ENCODE data around the gene KRT2.

KRT2 gene

DNA sequence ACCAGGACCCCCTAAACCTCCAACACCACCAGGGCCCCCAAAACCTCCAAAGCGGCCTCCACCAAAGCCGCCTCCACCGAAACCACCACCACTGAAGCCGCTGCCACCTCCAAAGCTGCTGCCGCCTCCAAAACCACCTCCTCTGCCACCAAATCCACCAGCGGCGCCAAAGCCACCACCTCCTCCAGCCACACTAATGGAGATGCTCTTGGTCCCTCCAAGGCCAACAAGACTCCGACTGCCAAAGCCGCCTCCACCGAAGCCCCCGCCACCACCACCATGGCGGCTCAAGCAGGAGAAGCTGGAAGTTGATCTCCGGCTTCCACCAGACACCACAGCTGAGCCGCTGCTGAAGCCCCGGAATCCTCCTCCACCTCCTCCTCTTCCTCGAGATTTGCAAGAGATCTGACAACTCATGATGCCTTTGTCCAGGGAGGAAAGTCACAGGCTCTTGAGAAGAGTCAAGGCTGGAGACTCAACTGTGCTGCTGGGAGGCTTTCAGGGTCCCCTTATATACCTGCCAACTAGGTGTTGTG is at the start of gene KRT2:
Gene KRT2, minus strand, starts transcription at position 486 of the 536 bp plus-strand sequence. Its CDS starts 69 bp downstream, at position 417.
- no peak within 1 kb of the TSS for H3K4me3 ChIP-seq (ENCODE audit: low read depth, low read length)
- no peak for DNase-seq (ENCODE audit: low read depth)

DNA sequence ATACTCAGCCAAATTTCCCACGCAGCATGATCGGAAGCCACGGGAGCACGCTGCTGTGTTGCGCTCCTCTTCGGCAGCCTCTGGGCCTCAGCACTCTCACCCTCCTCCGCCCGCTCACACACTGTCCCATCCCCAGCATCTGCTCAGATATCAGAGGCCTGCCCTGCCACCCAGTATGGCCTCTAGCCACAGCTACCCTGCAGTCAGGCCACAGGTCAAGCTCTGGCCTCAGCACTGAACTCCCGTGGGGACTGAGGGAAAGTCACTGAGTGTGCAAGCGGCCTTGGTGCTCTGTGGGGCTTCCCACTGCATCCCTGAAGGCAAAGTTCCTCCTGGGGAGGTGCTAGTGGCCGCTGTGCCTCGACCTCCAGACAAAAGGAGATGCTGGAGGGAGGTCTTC is 49.3 kb upstream of the KRT2 start:
- DNase-seq (ENCODE audit: low read depth) = no peak
- H3K4me3 ChIP-seq (ENCODE audit: low read depth, low read length) = no peak overlapping the region

DNA sequence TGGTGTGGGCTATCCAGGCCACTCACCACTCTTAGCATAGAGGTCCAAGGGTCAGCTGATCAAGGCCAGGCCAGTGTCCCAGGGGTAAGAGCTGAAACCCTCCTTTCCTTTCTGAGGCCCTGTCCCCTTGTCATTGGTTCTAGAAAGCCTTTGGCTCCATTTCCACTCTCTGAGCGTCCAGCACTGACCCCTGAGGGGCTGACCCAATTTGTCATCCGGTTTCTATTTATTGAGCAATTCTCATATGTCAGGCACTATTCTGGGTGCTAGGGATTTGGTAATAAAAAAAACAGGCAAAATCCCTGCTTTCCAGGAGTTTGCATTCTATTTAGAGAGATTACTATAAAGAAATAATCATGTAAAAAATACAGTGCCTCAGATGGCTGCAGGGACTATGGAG is 47.9 kb upstream of the KRT2 start:
- no peak for DNase-seq (ENCODE audit: low read depth)
- no peak overlapping the region for H3K4me3 ChIP-seq (ENCODE audit: low read depth, low read length)

DNA sequence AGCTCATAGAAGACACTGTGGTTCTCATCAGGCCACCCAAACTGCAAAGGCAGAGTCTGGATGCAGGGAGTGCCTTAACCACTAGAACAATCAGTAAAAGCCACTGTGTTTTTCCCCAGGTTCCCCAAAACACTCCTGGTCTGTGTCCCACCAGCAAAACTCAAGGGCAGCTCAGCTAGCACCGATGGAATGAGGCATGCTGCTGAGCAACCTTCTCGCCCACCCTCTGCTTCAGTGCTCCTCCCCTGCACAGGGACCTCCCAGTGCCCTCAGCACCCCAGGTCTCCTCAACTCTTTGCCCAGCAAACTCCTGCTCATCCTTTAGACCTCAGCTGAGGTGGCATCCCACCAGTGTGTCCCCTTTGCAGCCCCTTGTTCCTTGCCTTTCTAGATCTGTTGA is 47.4 kb upstream of the KRT2 start:
- DNase-seq (ENCODE audit: low read depth) = no peak
- H3K4me3 ChIP-seq (ENCODE audit: low read depth, low read length) = no peak overlapping the region

DNA sequence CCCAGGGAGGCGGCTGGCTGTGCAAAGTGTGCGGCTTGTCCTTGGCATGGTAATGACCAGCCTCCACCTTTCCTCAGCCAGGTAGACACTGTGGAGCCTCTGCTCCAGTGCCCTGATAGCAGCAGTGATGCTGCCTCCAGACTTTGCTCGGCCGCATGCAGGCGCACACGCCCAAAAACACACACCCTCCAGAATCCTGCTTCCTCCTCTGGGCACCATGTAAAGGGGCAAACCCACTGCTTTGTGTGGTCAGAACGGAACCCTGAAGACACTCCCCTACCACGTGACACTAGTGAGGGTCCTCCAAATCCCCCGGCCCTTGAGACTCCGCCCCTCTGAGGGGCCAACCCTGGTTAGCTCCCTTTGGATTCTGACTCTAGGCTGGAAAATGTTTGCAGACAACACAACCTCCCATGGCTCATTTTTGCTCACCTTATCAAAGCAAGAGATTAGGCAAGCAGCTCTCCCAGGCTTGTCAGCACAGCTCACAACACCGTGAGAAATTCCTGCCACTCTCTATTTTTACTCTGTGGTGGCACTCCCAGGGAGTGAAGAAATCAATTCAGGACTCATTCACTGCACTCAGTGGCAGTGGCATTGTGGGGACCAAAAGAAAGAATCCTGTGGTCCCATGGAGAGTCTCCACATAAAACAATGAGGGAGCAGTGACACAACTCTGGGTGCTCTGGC is 46.8 kb upstream of the KRT2 start:
- DNase-seq (ENCODE audit: low read depth) = no peak
- no peak overlapping the region for H3K4me3 ChIP-seq (ENCODE audit: low read depth, low read length)

DNA sequence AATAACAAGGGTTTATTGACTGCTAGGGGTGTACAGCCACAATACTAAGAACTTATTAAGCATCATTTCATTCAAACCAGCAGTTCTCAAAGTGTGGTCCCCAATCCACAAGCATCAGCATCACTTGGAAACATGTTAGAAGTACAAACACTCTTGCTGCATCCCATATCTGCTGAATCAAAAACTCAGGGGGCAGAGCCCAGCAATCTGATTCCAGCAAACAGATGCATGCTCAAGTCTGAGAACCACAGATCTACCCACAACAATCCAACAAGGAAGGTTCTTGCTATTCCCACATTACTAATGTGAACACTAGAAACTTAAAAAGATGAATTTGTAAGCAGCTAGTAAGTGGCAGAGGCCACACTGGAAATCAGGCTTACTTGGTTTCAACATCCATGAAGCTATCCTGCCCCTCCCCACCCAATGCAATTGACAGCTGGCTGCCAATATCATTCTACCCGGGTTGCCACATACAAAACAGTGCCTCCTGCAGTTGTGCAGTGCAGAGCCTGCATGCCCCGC is 45.1 kb upstream of the KRT2 start:
- H3K4me3 ChIP-seq (ENCODE audit: low read depth, low read length) = no peak overlapping the region
- no peak for DNase-seq (ENCODE audit: low read depth)

DNA sequence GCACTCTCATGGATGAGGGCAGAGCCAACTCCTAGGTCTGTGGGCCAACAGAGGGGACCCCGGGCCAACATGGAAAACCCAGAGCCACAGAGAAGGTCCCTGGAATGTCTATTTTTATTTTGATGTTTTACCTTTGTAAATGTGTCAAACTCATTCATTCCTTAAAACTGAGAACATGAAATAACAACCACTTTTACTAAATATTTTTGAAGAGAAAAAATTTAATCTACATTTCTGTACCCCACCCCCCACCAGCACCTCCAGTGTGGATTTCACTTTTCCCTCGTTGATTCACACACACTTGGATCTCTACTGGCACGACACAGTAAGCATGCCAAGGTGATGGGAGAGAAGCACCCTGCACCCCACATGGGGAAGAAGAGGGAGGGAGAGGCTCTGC is 44.6 kb upstream of the KRT2 start:
- no peak overlapping the region for H3K4me3 ChIP-seq (ENCODE audit: low read depth, low read length)
- no peak for DNase-seq (ENCODE audit: low read depth)

DNA sequence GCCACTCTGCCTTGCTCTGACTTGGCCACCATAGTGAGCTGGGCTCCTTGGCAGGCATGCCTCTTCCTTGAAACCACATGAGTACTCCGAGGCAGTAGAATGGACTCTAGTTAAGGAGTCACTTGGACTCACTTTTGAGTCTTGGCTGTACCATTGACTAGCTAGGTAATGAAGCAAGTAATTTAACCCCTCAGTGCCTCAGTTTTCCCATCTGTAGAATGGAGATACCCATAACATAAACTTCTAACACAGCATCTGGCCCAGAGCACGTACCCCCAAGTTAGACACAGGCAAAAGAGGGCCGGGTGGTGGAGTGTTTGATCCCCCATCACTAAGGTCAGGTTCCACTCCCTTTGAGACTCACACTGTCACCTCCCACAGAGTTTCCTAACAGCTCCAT is 43.0 kb upstream of the KRT2 start:
- DNase-seq (ENCODE audit: low read depth) = no peak
- no peak overlapping the region for H3K4me3 ChIP-seq (ENCODE audit: low read depth, low read length)

DNA sequence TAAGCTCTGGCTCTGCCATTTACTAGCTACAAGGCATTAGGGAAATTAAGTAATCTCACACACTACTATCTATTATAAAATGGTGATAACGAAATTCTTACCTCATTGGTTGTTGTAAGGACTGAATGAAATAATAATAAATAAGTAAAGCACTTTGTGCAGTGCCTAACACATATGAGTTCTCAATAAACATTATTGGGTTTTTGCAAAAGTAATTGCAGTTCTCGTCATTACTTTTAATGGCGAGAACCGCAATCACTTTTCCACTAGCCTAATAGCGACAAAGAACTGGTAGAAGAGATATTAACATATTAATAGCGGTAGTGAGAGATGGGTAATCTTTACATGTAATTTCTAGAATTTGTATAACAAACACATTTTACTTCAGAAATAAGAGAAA is 42.1 kb upstream of the KRT2 start:
- no peak for DNase-seq (ENCODE audit: low read depth)
- no peak overlapping the region for H3K4me3 ChIP-seq (ENCODE audit: low read depth, low read length)

DNA sequence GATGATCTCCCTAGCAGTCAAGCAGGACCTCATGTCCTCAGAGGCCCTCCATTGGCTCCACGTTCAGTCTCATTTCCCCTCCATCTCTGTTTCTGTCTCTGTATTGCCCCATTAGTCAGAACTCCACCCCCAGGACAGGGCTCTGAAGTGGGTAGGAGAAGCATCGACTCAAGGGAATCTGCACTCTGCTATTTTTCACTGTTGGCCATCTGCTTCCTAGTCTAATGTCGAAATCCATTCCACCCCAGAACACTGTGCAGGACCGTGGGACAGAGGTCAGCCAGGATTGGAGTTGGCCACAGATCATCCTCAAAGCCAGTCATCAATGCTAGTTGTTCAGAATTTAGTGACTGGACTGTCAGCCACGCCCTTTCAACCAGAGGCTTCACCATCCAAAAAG is 41.2 kb upstream of the KRT2 start:
- no peak for DNase-seq (ENCODE audit: low read depth)
- no peak overlapping the region for H3K4me3 ChIP-seq (ENCODE audit: low read depth, low read length)

DNA sequence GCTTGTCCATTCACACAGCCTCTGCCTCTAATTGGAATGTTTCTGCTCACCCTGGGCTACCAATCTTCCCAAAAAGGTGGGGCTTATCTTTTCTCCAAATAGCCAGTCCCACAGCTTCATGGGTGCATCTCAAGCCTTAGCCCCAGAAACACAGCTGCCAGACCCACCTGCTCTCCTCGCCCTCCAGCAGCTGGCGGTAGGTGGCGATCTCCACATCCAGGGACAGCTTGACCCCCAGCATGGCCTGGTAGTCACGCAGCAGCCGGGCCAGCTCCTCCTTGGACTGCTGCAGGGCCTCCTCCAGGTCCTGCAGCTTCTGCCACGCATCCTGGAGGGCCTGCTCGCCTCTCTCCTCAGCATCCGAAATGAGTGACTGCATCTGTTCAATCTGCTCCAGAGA is 40.2 kb upstream of the KRT2 start:
- DNase-seq (ENCODE audit: low read depth) = no peak
- H3K4me3 ChIP-seq (ENCODE audit: low read depth, low read length) = no peak overlapping the region

DNA sequence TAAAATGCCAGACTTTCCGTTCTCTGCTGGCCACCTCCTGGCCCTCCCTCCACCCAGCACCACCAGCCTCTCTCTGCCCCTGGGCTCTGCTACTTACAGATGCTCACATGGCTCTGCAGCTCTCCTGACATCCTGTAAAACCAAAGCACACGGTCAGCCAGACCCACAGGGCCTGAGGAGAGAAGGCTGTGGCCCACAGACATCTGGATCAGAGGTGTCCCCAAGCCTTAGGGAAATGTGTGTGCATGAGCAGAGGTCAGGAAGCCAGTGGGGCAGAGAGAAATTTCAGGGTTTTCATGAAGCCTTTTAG is 39.8 kb upstream of the KRT2 start:
- no peak overlapping the region for H3K4me3 ChIP-seq (ENCODE audit: low read depth, low read length)
- DNase-seq (ENCODE audit: low read depth) = no peak

DNA sequence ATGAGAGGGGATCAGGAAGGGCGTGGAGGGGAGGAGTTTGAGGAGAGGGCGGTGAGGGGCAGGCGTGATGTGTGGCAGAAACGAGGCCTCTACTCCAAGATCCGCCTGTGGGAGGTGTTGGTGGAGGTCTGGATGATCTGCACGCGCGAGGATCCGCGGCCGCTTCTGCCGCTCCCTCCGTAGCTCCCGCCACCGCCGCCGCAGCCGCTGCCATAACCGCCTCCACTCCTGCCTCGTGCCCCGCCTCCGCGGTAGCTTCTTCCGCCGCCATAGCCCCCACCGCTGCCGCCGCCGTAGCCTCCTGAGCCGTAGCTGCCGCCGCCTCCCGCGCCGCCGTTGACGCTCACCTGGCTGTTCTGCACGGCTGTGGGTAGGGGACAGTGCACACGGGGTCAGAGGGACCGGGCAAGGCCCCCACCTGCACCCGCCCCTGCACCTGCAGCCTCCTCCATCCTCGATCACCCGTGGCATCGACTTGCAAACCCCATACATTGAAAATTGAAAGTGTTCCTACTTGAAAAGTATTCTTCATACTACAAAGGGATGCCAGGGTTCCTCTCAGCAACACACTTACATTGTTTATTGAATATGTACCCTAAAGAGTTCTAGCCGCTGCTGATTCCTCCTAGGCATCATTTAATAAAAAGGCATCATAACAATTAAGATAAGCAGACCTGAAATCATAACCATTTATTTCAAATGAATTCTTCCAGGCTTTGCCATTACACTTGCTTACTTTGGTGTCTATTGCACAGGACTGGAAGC is 39.2 kb upstream of the KRT2 start:
- no peak overlapping the region for H3K4me3 ChIP-seq (ENCODE audit: low read depth, low read length)

DNA sequence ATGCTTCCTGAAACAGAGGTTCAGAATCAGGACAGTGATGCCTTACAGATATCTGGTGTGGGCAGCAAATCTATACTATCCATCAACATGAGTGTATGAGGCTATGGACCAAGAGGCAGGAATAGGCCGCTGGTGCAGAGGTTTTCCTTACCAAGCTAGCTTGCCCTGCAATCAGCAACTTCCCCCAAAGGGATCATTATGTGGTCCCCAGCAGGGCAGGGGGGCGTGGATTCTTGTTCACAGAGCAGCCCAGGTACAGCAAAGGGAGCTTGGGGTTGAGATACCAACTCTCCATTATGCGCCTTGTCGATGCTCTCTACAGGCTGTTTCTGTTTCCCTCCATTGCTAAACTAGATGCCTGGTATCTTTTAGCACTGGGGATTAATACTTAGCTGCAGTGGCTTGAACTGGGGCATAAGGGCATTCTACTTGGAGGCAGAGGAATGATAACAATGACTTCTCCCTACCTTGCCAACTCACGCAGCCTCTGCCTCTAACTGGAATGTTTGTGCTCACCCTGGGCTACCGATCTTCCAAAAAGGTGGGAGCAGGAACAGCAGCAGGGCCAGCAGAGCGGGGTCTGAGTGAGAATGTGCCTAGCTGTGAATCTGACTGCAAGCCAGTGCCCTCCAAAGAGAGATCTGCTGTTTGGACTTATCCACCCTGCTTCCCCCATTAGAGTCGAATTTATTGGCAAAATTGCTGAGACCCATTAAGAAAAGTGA is 38.5 kb upstream of the KRT2 start:
- no peak for DNase-seq (ENCODE audit: low read depth)
- H3K4me3 ChIP-seq (ENCODE audit: low read depth, low read length) = no peak overlapping the region

More for the DNA sequence above, 39.2 kb upstream of the KRT2 start:
- DNase-seq (ENCODE audit: low read depth) = no peak

DNA sequence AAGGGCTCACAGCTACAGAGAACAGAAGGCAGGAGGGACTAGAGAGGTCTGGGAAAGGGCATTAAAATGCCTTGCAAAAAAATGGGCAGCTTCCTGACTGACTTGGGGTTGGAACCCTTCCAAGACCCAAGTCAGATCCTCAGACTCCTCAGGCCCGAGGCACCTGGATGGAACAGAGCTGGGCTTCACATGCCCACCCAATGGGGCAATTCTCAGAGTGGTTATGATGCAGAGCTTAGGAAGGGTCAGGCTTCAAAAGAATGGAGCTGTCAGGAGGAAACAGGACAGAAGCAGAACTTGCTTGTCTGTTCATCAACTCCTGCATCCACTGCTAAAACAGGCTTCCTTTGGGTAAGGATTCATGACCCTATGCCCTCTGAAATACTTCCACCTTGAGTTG is 37.9 kb upstream of the KRT2 start:
- DNase-seq (ENCODE audit: low read depth) = no peak
- no peak overlapping the region for H3K4me3 ChIP-seq (ENCODE audit: low read depth, low read length)

DNA sequence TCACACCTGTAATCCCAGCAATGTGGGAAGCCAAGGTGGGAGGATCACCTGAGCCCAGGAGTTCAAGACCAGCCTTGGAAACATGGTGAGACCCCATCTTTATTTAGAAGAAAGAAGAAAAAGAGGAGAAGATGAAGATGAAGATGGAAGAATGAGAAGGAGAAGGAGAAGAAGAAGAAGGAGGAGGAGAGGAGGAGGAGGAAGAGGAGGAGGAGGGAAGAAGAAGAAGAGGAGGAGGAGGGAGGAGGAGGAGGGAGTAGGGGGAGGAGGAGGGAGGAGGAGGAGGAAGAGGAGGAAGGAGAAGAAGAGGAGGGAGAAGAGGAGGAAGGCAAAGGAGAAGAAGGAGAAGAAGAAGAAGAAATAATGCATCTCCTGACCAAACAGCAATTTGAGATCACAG is 37.2 kb upstream of the KRT2 start:
- DNase-seq (ENCODE audit: low read depth) = no peak
- H3K4me3 ChIP-seq (ENCODE audit: low read depth, low read length) = no peak overlapping the region

DNA sequence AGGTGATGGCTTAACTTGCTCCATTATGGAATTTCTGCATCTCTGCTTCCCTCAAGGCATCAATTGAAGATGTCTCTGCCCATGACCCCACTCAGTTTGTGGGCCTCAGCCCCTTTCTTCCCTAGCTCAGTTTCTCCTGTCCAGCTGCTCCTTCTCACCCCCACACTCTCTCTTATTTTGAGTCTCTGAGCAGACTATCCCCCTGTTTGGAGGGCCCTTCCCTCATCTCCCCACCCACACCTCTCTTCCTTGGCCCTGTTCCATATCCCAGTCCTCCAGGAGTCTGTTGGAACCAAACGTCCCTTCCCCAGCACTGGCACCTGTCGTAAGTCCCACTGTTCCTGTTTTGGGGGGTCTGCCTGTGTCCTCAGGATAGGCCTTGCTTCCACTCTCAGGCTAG is 36.5 kb upstream of the KRT2 start:
- H3K4me3 ChIP-seq (ENCODE audit: low read depth, low read length) = no peak overlapping the region
- no peak for DNase-seq (ENCODE audit: low read depth)

DNA sequence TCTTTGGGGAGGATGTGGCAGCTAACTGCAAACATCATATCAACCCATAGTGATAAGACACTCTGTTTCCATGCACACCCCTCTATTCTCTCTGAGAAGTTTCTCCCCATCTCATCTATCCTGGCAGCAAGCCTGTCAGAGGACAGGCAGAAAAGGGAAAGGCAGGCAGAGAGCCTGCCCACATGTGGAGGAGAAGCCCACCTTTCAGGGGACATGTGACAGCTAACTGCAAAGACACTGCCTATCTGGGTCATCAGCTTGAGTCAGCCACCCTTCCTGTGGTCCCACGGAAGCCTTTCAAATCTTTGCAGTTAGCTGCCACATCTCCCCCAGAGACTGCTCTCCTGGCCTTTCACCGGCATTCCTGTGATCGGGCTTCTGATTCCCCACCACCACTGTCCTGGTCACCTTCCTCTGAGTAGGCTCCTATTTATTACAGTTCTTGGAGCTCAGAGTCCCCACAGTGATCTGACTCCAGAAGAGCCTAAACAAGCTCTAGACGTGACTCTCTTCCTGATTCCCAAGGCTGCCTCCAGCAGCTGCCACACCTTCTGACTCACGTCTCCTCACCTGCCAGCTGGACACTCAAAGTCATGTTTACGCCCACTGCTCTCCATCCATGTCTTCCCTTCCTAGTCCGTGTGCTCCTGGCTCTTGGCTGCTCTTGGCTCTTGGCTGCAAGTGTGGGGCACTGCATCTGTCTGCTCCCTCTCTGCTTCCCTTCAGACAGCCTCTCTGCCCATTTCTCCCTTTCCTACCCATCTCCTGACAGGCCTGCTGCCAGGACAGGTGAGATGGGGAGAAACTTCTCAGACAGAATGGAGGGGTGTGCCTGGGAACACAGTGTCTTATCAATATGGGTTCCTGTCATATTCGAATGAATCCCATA is 35.7 kb upstream of the KRT2 start:
- no peak overlapping the region for H3K4me3 ChIP-seq (ENCODE audit: low read depth, low read length)
- DNase-seq (ENCODE audit: low read depth) = no peak

DNA sequence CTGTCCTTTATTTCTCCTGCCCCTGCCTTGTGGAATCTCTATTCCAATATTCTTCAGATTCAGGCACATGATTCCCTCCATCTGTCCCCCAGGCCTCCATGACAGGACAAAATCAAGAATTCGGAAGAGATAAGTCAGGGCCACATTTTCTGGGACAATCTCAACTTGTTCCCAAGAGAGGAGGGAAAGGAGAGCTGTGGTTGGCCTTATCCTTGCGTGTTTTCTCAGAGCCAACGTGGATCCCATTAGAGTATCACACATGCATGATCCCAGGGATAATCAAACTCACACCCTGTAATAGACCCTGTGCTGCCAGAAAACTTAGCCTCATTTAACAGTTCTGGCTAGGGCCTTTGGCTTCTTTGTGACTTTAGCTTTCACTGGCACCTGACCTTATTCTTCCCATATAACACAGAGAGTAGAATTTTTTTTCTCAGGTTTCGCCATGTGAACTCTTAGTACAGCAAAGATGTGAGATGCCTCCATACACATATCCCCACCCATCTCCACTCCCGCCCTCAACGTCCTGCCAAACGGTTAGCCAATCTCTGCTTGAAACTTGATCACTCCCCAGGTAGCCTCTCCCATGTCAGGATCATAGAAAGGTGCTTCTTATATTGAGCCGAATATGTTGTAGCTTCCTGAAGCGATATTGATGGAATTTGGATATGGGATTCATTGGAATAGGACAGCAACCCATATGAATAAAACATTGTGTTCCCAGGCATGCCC is 34.9 kb upstream of the KRT2 start:
- no peak for DNase-seq (ENCODE audit: low read depth)

More for the DNA sequence above, 34.9 kb upstream of the KRT2 start:
- H3K4me3 ChIP-seq (ENCODE audit: low read depth, low read length) = no peak overlapping the region

Measured in skeletal muscle cell (primary cell).